Stimulated activated CD8-positive, alpha-beta memory T cell treated with anti-CD3 and anti-CD28 coated beads, Interleukin-7, amount 100 ng/mL, for 4 hours (primary cell): ENCODE data around the gene AP2M1.

Source experiments
- DNase-seq, 2 donors: peaks; one replicate each; pipeline ENCODE4 v3.0.0-alpha.2; 2020; ENCODE audit warnings: low read depth in 2 of 2

AP2M1 gene

GRCh38 chr3:184228376-184229137, 53.9 kb downstream of the AP2M1 start:
- no peak for DNase-seq

GRCh38 chr3:184229394-184230080, 54.9 kb downstream of the AP2M1 start, which contains the start of gene VWA5B2:
Gene VWA5B2, plus strand, starts transcription at chr3:184229585. Its CDS starts 944 bp downstream, at chr3:184230529.
- DNase-seq = peak; percentile 18 to 71

DNA sequence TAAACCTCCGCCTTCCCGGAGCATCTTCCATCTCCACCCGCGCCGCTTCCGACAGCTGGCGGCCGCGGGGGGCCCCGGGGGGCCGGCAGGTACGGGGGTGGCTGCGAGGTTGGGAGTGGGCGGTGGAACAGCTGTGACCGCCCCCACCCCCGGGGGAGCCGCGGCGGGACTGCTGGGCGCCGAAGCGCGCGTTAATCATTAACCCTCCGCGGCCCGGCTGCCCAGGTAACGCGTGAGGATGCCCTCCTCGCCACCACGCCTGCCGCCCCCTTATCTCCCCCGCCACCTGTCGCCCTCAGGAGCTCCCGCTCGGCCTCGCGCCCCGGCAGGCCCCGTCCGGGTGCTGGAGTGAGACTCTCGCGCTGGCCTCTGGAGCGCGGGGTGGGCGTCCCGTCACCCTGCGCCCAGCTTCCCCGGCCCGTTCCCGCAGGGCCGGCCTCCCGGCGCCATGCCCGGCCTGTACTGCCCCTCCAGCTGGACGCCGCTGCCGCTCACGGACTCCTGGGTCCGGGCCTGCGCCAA, 55.5 kb downstream of the AP2M1 start:
- peak in 1 of 2 donors; percentile 33 for DNase-seq

- no peak for DNase-seq
These were observed 56.2 kb downstream of the AP2M1 start for GRCh38 chr3:184230603-184231528.

GRCh38 chr3:184231671-184232070, 57.0 kb downstream of the AP2M1 start:
- DNase-seq = no peak

- no peak for DNase-seq
These were observed 58.6 kb downstream of the AP2M1 start for GRCh38 chr3:184233127-184233843.
